Small intestine (tissue), 7 donors: ENCODE results near the gene CRYBG3. TPM values are rescaled to one million over a fixed set of nuclear protein-coding genes. Genes with fewer than 3 reads are reported as not detected.

ENCODE experiments used
- DNase-seq, 2 donors: peaks; one replicate each; pipeline versions ENCODE4 v3.0.0 to v3.0.0-alpha.2; 2013
- FAIRE-seq: peaks from 2 replicates; lab custom pipeline; 2012; peaks lifted over from hg19 to GRCh38; lab: Jason Lieb, UNC
- H3K27ac ChIP-seq, 3 donors: one replicate each; pipeline ENCODE4 v1.5.1; 2013; ENCODE audit warnings: low read length in 2 of 3, mild to moderate bottlenecking in 2 of 3, control low read depth in 1 of 3, inconsistent platforms in 1 of 3, low read depth in 1 of 3, moderate library complexity in 1 of 3
- H3K27me3 ChIP-seq, 3 donors: one replicate each; pipeline ENCODE4 v1.6.1; 2013; ENCODE audit warnings: low read length in 3 of 3, inconsistent platforms in 1 of 3; ENCODE audit not compliant: control insufficient read depth in 3 of 3, insufficient read depth in 3 of 3
- H3K36me3 ChIP-seq, 3 donors: one replicate each; pipeline ENCODE4 v1.6.1; 2013; ENCODE audit warnings: low read length in 3 of 3, inconsistent platforms in 1 of 3, low read depth in 1 of 3, mild to moderate bottlenecking in 1 of 3, moderate library complexity in 1 of 3; ENCODE audit not compliant: control insufficient read depth in 3 of 3, insufficient read depth in 2 of 3
- H3K4me1 ChIP-seq, 3 donors: one replicate each; pipeline ENCODE4 v1.6.1; 2013; ENCODE audit warnings: low read length in 2 of 3, inconsistent platforms in 1 of 3, low read depth in 1 of 3, mild to moderate bottlenecking in 1 of 3, moderate library complexity in 1 of 3; ENCODE audit not compliant: control insufficient read depth in 3 of 3, insufficient read depth in 2 of 3
- H3K4me3 ChIP-seq, 3 donors: one replicate each; pipeline ENCODE4 v1.5.1; 2013; ENCODE audit warnings: low read length in 3 of 3, control low read depth in 1 of 3, inconsistent platforms in 1 of 3, low read depth in 1 of 3, mild to moderate bottlenecking in 1 of 3, moderate library complexity in 1 of 3
- H3K9me3 ChIP-seq, 2 donors: one replicate each; pipeline ENCODE4 v1.6.1; 2013; ENCODE audit warnings: low read depth in 1 of 2, low read length in 1 of 2; ENCODE audit not compliant: control insufficient read depth in 2 of 2, insufficient read depth in 1 of 2
- WGBS, 3 donors: extraction: QIAGEN DNeasy Blood & Tissue Kit; methylation state at CpG; one replicate each; pipeline ENCODE4 v1.1.7; 2013; 5-methylcytosine and 5-hydroxymethylcytosine counted together
- polyA plus RNA-seq, 4 donors: library from polyadenylated mRNA; stranded (reverse) in 3 of 4; unstranded in 1 of 4; fragments of 200-250 nt in 3 of 4; fragments of 120-200 nt in 1 of 4; gene quantifications; one replicate each; pipeline versions ENCODE4 v1.2.1 to v1.2.3, GENCODE V29; 2013
- donor health status: healthy with polysubstance abuse.
- donor health status: control.
- donor health status: control.
- donor health status: Bipolar disorder and iron deficiency.
- donor health status: healthy.

Gene CRYBG3
- polyA plus RNA-seq, 4 donors, result 1.3 to 11.0 (median 4.1) TPM

DNA sequence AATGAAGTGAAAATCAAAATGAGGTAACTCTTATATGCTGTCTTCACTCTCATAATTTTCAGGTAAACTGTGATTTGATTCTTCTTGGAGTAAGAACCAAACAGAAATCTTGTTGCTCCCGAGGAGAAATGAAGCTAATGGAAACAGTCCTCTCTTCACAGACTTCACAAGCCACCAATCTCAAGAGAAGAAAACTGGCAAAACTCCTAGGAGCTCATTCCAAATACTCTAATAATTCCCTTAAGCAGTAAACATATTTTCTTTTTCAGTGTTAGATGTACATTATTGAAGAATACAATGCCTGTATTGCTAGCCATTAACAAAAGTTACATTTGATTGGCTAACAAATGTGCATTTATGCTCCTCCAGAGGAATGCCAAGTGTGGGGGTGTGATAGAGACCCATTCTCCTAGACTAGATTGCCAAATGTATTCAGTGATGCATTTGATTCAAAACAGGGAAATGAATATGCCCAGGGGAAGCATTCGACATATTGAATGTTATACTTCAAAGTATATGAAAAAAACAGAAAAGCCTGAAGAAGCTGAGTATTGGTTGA lies 162.2 kb downstream of the CRYBG3 start:
- no peaks in the 10 kb centered on the region for H3K36me3 ChIP-seq
- FAIRE-seq, result no peak
- H3K27ac ChIP-seq, result no peak overlapping the region
- H3K4me3 ChIP-seq, result no peak overlapping the region
- DNase-seq, result no peak
- H3K27me3 ChIP-seq, result no peaks in the 10 kb centered on the region
- no peaks in the 10 kb centered on the region for H3K4me1 ChIP-seq
- WGBS, 3 donors, result 50 to 72% (median 68%) methylated on average over 2 of the region's 2 CpGs
- H3K9me3 ChIP-seq, result no peaks in the 10 kb centered on the region

DNA sequence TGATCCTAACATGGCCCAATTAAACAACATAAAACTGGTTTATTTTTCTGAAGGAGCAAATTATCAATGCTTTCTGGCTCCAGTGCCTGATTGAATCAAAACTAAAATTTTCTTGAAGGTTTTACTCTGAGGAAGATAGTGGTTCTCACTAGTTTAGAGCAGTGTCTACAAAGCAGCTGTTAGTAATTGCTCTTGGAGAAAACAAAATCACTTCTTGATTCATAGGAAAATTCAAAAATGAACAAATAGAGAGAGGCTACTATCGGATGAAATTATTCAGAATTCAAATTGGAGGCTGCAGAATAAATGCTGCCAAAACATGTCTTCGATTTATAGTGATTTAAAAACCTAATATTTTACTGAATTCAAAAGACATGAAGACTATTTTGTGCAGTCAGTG lies 165.5 kb downstream of the CRYBG3 start:
- no peak for DNase-seq
- no peak for FAIRE-seq
- Histone ChIP-seq H3K4me1 (no peaks in the 10 kb centered on the region), H3K27ac (no peak overlapping the region), H3K36me3 (no peaks in the 10 kb centered on the region), H3K9me3 (no peaks in the 10 kb centered on the region), H3K27me3 (no peaks in the 10 kb centered on the region), H3K4me3 (no peak overlapping the region)
- WGBS, 3 donors, result 83 to 93% (median 86%) methylated on average over 2 of the region's 2 CpGs

DNA sequence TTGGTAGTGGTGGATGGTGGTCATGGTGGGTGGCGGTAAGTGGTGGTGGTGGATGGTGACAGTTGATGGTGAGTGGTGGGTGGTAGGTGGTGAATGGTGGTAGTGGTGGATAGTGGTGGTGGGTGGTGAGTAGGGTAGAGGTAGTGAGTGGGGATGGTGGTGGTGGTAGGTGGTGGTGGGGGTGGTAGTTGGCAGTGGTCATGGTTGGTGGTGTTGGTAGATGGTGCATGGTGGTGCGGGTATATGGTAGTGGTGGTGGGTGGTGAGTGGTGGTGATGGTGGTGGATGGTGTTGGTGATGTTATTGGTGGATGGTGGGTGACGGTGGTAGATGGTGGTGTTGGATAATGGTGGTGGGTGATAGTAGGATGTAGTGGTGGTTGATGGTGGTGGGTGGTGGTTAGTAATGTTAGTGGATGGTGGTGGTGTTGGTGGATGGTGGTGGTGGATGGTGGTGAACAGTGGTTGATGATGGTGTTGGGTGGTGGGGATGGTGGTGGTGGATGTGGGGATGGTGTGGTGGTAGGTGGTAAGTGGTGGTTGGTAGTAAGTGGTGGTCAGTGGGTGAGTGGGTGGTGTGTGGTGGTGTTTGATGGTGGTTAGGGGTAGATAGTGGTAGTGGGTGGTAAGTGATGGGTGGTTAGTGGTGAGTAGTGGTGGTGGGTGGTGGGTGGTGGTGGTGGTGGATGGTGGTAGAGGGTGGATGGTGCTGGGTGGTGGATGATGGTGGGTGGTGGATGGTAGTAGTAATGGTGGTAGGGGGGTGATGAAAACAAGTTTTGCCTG lies 167.2 kb downstream of the CRYBG3 start:
- Histone ChIP-seq H3K27me3 (no peaks in the 10 kb centered on the region), H3K9me3 (no peaks in the 10 kb centered on the region), H3K4me3 (no peak overlapping the region), H3K27ac (no peak overlapping the region), H3K36me3 (no peaks in the 10 kb centered on the region), H3K4me1 (no peaks in the 10 kb centered on the region)
- WGBS, 3 donors, result 94 to 97% (median 96%) methylated on average over 3 of the region's 3 CpGs
- DNase-seq (no peak), FAIRE-seq (no peak)

DNA sequence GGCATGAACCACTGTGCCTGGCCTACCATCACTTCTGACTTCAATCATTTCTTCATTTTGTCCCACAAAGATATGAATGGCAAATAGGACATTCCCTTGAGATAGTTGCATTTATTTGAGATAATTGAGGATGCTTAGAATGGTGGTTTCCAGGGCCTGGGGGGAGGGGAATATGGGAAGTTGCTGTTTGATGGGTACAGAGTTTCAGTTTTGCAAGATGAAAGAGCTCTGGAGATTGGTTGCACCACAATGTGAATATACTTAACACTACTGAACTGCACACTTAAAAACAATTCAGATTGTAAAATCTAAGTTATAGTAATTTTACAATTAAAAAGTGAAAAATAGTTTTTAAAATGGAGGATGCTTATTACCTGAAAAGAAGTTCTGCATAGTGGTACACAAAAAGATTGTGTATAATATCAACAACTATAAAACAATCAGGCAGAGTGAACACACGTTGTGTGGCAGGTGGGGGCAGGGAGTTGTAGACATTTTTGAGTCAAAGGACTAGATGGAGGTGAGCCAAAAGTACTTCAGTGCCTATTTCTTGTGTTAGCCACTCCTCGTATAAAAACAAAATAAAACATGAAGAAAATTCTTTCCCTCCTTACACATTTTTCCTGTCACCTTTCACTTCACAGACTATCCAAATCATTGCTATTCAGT lies 168.9 kb downstream of the CRYBG3 start:
- Histone ChIP-seq H3K4me3 (no peak overlapping the region), H3K4me1 (no peaks in the 10 kb centered on the region), H3K36me3 (no peaks in the 10 kb centered on the region), H3K27me3 (no peaks in the 10 kb centered on the region), H3K27ac (no peak overlapping the region), H3K9me3 (no peaks in the 10 kb centered on the region)
- FAIRE-seq (no peak), DNase-seq (no peak)
- 15 to 37% (median 23%) methylated on average over 2 of the region's 2 CpGs for WGBS, 3 donors

DNA sequence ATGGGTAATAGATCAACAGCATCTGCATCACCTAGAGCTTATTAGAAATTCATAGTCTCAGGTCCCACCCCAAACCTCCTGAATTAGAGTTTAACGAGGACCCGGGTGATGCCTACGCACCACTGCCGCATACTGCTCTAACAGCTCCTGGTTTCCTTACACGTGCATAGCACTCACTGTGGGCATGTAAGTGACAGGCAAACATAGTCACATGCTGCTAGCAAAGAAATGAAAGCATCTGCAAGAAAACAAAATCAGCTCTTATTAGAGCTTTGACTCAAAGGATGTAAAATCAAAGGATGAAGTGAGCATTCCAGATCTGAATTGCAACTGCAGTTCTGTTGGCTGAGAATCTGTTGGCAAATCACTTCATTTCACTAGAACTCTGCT lies 169.5 kb downstream of the CRYBG3 start:
- DNase-seq, result no peak
- no peak for FAIRE-seq

DNA sequence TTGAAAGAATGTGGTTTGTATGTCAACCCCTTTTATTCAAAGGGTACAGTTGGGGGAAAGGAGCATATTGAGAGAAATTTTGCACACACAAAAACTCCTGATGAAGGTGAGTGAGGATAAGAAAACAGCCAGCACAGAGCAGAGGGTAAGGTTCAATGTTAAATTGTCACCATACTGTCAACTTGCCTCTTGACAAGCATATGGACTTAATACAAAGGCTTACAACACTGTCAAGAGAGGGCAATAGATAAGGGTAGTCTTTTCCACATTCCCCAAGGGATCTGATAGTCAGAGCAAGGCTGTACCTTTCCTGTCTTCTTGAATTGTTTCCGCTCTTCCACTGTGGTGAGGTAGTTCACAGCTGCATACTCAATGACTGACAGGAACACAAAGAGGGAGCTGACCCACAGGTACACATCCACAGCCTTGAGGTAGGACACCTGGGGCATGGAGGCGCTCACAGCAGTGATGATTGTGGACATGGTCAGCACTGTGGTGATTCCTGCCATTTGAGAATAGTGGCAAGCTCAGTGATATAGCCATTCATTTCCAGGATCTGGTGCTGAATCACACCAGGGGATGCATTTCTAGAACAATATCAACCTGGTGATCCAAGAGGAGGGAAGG lies 170.8 kb downstream of the CRYBG3 start:
- no peak overlapping the region for H3K27ac ChIP-seq
- DNase-seq (no peak), FAIRE-seq (no peak)
- H3K4me3 ChIP-seq, result no peak overlapping the region
- WGBS, 3 donors, result 95 to 96% (median 95%) methylated on average over 2 of the region's 2 CpGs
- H3K4me1 ChIP-seq, result no peaks in the 10 kb centered on the region
- no peaks in the 10 kb centered on the region for H3K9me3 ChIP-seq
- H3K27me3 ChIP-seq, result no peaks in the 10 kb centered on the region
- H3K36me3 ChIP-seq, result no peaks in the 10 kb centered on the region

More for the DNA sequence above, 169.5 kb downstream of the CRYBG3 start:
- Histone ChIP-seq H3K4me3 (no peak overlapping the region), H3K4me1 (no peaks in the 10 kb centered on the region), H3K9me3 (no peaks in the 10 kb centered on the region), H3K27me3 (no peaks in the 10 kb centered on the region), H3K27ac (no peak overlapping the region), H3K36me3 (no peaks in the 10 kb centered on the region)
- WGBS, 3 donors, result 57 to 65% (median 65%) methylated on average over 5 of the region's 5 CpGs

DNA sequence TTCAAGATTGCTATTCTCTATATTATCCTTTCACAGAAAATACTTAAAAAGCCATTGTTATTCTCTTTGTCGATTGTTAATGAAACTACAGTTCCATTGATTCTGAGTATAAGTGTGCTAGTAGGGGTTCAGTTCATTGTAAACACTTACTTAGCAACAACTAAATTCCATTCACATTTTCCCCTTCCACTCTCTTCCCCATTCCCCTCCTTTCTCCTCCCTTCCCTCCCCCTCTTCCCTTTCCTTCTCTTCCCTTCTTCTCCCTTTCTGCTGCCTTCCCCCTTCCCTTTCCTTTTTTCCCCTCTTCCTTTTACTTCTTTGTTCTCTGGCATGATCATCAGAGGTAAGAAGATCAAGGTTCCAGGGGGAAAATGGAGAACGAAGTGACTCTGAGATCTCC lies 171.7 kb downstream of the CRYBG3 start:
- DNase-seq, result no peak
- WGBS, 3 donors, result 76 to 83% (median 83%) methylated on average over 2 of the region's 2 CpGs
- no peak overlapping the region for H3K27ac ChIP-seq
- no peaks in the 10 kb centered on the region for H3K27me3 ChIP-seq
- no peaks in the 10 kb centered on the region for H3K36me3 ChIP-seq
- no peak overlapping the region for H3K4me3 ChIP-seq
- no peak for FAIRE-seq
- no peaks in the 10 kb centered on the region for H3K9me3 ChIP-seq
- no peaks in the 10 kb centered on the region for H3K4me1 ChIP-seq

DNA sequence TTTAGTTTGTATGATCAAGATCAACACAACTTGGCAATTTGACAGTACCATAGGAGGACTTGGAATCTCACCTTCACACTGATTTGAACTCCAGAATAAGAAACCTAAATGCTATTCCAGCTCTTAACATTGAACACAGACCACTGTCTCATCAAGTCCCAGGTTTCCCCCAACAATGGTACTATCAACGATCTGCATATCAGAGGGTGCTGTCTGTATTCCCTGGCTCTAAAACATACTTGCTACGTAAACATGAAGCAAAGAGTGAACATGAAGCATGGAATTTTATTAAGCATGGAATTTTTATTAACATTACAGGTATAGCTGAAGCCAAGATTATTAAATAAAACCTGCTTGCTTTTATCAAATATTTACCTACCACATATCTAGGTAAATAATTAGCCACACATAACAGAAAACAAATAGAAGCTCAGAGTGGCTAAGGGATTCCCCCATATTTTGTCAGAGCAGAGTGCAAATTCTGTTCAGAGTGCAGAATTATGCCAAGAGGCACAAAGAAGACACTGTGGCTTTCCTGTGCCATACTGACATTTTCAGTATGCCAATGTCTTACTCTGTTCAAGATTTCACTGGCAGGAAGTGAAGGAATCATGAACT lies 172.6 kb downstream of the CRYBG3 start:
- H3K4me1 ChIP-seq, result no peaks in the 10 kb centered on the region
- H3K27ac ChIP-seq, result no peak overlapping the region
- WGBS, 3 donors, result 27 to 64% (median 33%) methylated on average over 2 of the region's 2 CpGs
- H3K27me3 ChIP-seq, result no peaks in the 10 kb centered on the region
- no peak overlapping the region for H3K4me3 ChIP-seq
- no peaks in the 10 kb centered on the region for H3K36me3 ChIP-seq
- FAIRE-seq (no peak), DNase-seq (no peak)
- H3K9me3 ChIP-seq, result no peaks in the 10 kb centered on the region
